Measurements from ENCODE around the gene DNLZ.

DNLZ gene

DNA sequence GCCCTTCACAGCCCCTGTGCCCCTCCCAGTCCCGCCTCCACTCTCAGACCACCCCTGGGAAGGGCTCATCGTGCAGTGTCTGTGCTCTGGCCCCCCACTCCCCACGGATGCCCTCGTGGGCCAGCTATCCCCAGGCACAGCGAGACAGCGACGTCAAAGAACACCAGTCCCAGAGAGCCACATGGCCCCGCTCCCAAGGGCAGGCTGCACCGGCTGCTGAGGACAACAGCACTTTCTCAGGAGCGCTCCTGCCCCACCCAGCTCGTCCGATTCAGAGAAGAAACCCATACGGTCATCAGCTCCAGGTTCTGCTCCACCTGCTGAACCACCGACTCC is 41.2 kb upstream of the DNLZ start:
- Histone ChIP-seq H3K4me1 (ENCODE audit: control insufficient read depth in 2 of 2, insufficient read depth in 2 of 2, low read length in 2 of 2) (peaks cover 10 to 13% of the 10 kb centered on the region in 2 donors), H3K27ac (ENCODE audit: low read depth in 2 of 2, low read length in 2 of 2) (peak overlapping the region in 1 of 2 donors; percentile 75)

DNA sequence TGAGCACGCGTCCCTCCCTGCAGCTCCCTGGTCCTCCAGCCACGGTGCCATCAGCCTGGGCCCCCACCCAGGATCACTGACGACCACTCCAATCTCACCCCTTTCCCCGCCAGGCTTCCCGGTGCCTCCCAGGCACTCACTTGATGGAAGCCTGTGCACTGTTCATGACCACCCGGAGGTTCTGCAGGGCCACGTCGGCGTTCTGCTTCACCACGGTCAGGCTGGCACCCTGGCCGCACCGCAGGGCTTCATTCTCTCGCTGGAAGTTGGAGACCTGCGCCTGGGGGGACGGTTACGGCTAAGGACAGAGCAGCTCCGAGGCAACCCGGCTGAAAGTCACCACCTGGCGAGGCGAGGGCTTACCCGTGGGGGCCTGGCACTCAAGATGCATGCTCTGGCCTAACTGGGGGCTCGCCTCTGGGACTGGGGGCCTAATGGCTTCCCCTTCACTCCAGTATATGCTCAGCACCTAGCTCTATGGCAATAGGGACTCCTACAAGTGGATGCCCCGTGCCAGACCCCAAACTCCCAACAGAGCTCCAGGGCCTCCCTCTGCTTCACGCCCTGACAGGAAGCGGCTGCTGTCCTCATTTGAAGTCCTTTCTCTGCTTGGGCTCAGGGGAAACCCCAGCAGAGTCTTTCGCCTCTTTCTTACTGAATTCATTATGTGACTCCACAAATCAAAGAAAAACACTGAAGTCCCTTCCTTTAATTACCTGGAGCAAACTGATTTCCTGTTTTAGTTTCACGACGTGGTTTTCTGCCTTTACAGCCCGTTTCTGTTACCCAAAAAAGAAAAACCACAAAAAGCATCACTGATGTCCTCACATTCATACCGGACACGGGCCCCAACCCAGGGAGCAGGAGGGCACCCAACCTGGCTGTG is 40.6 kb upstream of the DNLZ start:
- Histone ChIP-seq H3K27me3 (ENCODE audit: control insufficient read depth in 2 of 2, insufficient read depth in 2 of 2, low read length in 2 of 2) (no peaks in the 10 kb centered on the region), H3K9ac (ENCODE audit: low read depth in 1 of 2, low read length in 2 of 2) (no peak overlapping the region), H3K36me3 (ENCODE audit: control insufficient read depth in 2 of 2, insufficient read depth in 2 of 2, low read length in 2 of 2) (peaks cover 7 to 42% of the 10 kb centered on the region in 2 donors), H3K4me3 (ENCODE audit: low read length in 2 of 2) (no peak overlapping the region), H3K9me3 (ENCODE audit: control insufficient read depth in 2 of 2, low read length in 2 of 2) (no peaks in the 10 kb centered on the region), H3K4me1 (ENCODE audit: control insufficient read depth in 2 of 2, insufficient read depth in 2 of 2, low read length in 2 of 2) (peaks cover 8 to 12% of the 10 kb centered on the region in 2 donors), H3K27ac (ENCODE audit: low read depth in 2 of 2, low read length in 2 of 2) (peak overlapping the region in 1 of 2 donors; percentile 75)

More for the DNA sequence above, 41.2 kb upstream of the DNLZ start:
- no peaks in the 10 kb centered on the region for H3K9me3 ChIP-seq (ENCODE audit: control insufficient read depth in 2 of 2, low read length in 2 of 2)
- H3K36me3 ChIP-seq (ENCODE audit: control insufficient read depth in 2 of 2, insufficient read depth in 2 of 2, low read length in 2 of 2): peaks cover 7 to 42% of the 10 kb centered on the region in 2 donors
- no peaks in the 10 kb centered on the region for H3K27me3 ChIP-seq (ENCODE audit: control insufficient read depth in 2 of 2, insufficient read depth in 2 of 2, low read length in 2 of 2)
- no peak overlapping the region for H3K4me3 ChIP-seq (ENCODE audit: low read length in 2 of 2)
- no peak overlapping the region for H3K9ac ChIP-seq (ENCODE audit: low read depth in 1 of 2, low read length in 2 of 2)

DNA sequence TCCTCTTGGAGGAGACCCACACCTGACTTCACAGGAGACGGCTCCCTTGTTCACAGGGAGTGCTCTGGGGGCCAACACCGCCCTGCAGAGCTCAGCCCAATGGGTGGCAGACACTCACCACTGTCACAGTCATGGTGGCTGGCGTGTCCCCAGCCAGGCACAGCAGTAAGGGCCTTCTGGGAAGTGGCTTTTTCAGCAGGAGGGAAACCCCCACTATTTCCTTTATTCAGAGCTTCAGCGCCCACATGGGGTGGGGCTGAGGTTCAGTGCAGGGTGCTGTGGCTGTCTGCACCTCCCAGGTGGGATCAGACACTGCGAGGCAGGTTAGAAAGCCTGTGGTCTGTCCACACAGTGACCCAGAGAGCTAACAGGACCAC is 40.0 kb upstream of the DNLZ start:
- Histone ChIP-seq H3K27me3 (ENCODE audit: control insufficient read depth in 2 of 2, insufficient read depth in 2 of 2, low read length in 2 of 2) (no peaks in the 10 kb centered on the region), H3K27ac (ENCODE audit: low read depth in 2 of 2, low read length in 2 of 2) (no peak overlapping the region), H3K9ac (ENCODE audit: low read depth in 1 of 2, low read length in 2 of 2) (no peak overlapping the region), H3K4me1 (ENCODE audit: control insufficient read depth in 2 of 2, insufficient read depth in 2 of 2, low read length in 2 of 2) (peaks cover 12 to 19% of the 10 kb centered on the region in 2 donors), H3K4me3 (ENCODE audit: low read length in 2 of 2) (no peak overlapping the region), H3K36me3 (ENCODE audit: control insufficient read depth in 2 of 2, insufficient read depth in 2 of 2, low read length in 2 of 2) (peaks cover 7 to 42% of the 10 kb centered on the region in 2 donors), H3K9me3 (ENCODE audit: control insufficient read depth in 2 of 2, low read length in 2 of 2) (no peaks in the 10 kb centered on the region)

DNA sequence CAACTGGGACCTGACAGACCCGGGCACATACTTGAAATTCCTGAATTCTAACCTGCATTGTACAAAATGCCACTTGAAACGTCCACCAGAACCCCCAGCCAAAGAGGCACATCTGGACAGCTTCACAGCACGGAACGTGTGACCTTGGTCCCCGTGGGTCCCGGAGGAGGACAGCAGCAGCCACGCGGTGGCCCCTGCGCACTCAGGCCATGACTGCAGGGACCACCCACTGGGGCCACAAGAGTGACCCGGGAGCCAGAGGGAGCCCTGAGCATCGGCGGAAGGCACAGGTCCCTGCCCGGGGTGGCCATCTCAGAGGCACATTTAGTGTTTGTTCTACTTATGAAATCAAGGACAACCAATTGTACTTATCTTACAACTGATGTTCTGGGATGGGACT is 38.5 kb upstream of the DNLZ start:
- Histone ChIP-seq H3K4me1 (ENCODE audit: control insufficient read depth in 2 of 2, insufficient read depth in 2 of 2, low read length in 2 of 2) (peaks cover 12 to 19% of the 10 kb centered on the region in 2 donors), H3K27me3 (ENCODE audit: control insufficient read depth in 2 of 2, insufficient read depth in 2 of 2, low read length in 2 of 2) (no peaks in the 10 kb centered on the region)

DNA sequence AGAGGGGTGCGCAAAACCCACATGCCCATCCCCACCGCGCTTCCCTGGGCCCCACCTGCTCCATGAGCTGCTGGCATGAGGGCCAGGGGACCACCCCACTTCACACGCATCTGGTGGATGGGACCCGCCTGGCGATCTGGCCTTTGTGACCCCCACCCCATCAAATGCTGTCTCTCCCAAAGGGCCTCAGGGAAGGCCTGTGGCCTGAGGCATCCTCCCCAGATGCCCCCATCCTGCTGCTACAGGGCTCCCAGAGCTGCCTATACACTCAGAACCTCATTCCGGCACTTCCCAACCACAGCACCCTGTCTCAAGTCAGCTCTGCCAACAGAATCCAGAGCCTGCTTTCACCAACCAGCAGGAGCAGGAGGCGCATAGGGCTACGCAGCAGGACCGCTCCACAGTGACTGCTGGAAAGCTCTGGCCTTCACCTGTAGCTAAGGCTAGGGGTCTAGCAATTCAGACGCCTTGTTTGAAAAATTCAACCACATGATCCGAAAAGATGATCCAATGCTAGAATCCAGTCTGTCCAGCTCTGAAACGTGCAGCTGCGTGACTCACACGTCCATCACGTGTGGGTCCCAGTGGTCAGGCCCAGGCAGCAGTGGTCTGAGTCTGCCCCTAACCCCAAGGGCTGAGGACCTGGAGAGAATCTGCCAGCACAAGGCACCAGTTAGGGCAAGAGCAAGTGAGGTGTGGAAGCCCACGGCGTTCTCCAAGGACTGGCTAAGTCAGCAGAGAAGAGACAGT is 37.8 kb upstream of the DNLZ start:
- Histone ChIP-seq H3K9me3 (ENCODE audit: control insufficient read depth in 2 of 2, low read length in 2 of 2) (no peaks in the 10 kb centered on the region), H3K9ac (ENCODE audit: low read depth in 1 of 2, low read length in 2 of 2) (no peak overlapping the region), H3K27me3 (ENCODE audit: control insufficient read depth in 2 of 2, insufficient read depth in 2 of 2, low read length in 2 of 2) (no peaks in the 10 kb centered on the region), H3K27ac (ENCODE audit: low read depth in 2 of 2, low read length in 2 of 2) (no peak overlapping the region), H3K36me3 (ENCODE audit: control insufficient read depth in 2 of 2, insufficient read depth in 2 of 2, low read length in 2 of 2) (peaks cover 0 to 38% of the 10 kb centered on the region in 2 donors), H3K4me1 (ENCODE audit: control insufficient read depth in 2 of 2, insufficient read depth in 2 of 2, low read length in 2 of 2) (peaks cover 17 to 21% of the 10 kb centered on the region in 2 donors), H3K4me3 (ENCODE audit: low read length in 2 of 2) (no peak overlapping the region)

More for the DNA sequence above, 38.5 kb upstream of the DNLZ start:
- Histone ChIP-seq H3K27ac (ENCODE audit: low read depth in 2 of 2, low read length in 2 of 2) (no peak overlapping the region), H3K4me3 (ENCODE audit: low read length in 2 of 2) (no peak overlapping the region), H3K9me3 (ENCODE audit: control insufficient read depth in 2 of 2, low read length in 2 of 2) (no peaks in the 10 kb centered on the region), H3K9ac (ENCODE audit: low read depth in 1 of 2, low read length in 2 of 2) (no peak overlapping the region), H3K36me3 (ENCODE audit: control insufficient read depth in 2 of 2, insufficient read depth in 2 of 2, low read length in 2 of 2) (peaks cover 5 to 36% of the 10 kb centered on the region in 2 donors)

DNA sequence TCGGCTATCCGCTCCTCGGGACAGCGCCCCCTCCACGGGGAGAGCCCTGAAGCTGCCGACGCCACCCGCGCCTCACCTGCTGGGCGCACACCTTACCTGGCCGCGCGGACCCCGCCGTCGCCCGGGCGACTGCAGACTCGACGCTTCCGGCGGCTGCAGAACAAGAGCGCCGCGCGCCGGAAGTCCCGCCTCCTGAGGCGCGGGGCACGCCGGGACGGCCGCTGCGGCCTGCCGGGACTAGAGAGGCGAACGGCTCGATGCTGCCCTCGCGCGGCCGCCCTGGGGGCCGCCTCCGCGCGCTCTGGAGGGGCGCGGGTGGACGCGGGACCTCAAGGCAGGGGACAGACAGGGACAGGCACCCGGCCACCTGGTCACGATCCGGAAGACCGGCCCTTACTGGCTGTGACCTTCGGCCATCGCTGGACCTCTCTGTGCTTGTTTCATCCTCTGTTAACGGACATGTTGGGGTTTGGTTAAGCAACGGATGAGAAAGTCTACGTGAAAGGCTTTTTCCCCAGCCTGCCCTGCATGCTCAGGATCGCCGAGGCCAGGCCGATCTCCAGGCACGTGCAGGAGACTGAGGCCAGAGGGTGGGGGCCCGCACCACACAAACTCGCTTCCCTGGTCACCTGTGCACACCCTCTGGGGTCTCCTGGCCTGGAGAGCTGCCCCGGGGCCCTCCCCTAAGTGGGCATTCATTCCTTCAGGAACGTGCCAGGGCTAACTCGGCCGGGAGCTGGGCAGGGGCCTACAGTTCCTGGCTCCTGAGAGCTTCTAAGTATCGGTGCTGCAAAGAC is 36.7 kb upstream of the DNLZ start, which contains the start of gene SNAPC4:
SNAPC4 (minus strand) TSS at position 133 of the 797 bp plus-strand sequence. CDS start 1,742 bp downstream, outside the sequence.
- H3K4me1 ChIP-seq (ENCODE audit: control insufficient read depth in 2 of 2, insufficient read depth in 2 of 2, low read length in 2 of 2): peaks cover 18 to 26% of the 10 kb centered on the region in 2 donors
- no peaks in the 10 kb centered on the region for H3K9me3 ChIP-seq (ENCODE audit: control insufficient read depth in 2 of 2, low read length in 2 of 2)
- H3K9ac ChIP-seq (ENCODE audit: low read depth in 1 of 2, low read length in 2 of 2): peak within 1 kb of the TSS; percentile 35 to 65
- H3K27me3 ChIP-seq (ENCODE audit: control insufficient read depth in 2 of 2, insufficient read depth in 2 of 2, low read length in 2 of 2): no peaks in the 10 kb centered on the region
- H3K27ac ChIP-seq (ENCODE audit: low read depth in 2 of 2, low read length in 2 of 2): no peak within 1 kb of the TSS
- peak within 1 kb of the TSS; percentile 76 to 82 for H3K4me3 ChIP-seq (ENCODE audit: low read length in 2 of 2)
- peaks cover under 1 to 39% of the 10 kb centered on the region in 2 donors for H3K36me3 ChIP-seq (ENCODE audit: control insufficient read depth in 2 of 2, insufficient read depth in 2 of 2, low read length in 2 of 2)

DNA sequence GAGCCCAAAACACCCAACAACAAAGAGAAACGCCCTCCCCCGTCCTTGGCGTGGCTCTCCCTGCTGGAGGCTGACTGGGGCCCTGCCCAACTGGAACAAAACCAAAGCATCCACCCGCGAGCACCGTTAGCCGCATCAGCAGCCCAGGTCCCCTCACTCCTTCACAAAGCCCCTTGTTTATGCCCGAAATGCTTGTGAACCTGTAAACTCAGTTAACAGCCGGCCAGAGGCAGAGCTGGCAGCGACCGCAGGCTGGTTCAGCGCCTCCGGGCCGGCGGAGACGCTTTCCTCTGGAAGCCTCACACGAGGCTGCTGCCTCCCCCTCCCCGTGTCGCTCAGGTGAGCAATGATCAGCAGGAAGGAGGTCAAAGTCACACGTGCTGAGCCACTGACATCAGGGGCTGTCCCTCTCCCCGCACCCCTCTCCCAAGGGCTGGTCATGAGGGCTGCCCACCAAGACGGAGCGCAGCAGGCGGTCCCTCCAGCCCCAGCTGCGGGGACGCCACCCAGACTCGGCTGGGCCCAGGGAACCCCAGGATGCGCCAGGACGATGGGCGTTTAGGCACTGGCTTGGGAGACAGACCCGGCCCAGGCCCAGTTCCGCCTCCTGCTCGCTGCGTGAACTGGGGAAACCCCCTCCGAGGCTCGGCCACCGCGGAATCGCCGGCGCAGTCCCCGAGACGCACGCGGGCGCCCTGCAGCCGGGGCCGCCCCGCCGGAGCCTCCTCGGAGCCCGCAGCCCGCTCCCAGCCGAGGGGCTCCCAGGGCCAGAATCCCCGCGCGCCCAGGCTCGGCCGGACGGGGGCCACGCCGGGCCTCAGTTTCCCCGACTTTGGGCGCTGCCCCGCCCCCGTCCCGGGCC is 35.9 kb upstream of the DNLZ start:
- Histone ChIP-seq H3K27me3 (ENCODE audit: control insufficient read depth in 2 of 2, insufficient read depth in 2 of 2, low read length in 2 of 2) (no peaks in the 10 kb centered on the region), H3K36me3 (ENCODE audit: control insufficient read depth in 2 of 2, insufficient read depth in 2 of 2, low read length in 2 of 2) (peaks cover 9 to 41% of the 10 kb centered on the region in 2 donors), H3K9me3 (ENCODE audit: control insufficient read depth in 2 of 2, low read length in 2 of 2) (no peaks in the 10 kb centered on the region), H3K4me1 (ENCODE audit: control insufficient read depth in 2 of 2, insufficient read depth in 2 of 2, low read length in 2 of 2) (peaks cover 18 to 26% of the 10 kb centered on the region in 2 donors), H3K9ac (ENCODE audit: low read depth in 1 of 2, low read length in 2 of 2) (peak overlapping the region; percentile 35 to 65), H3K4me3 (ENCODE audit: low read length in 2 of 2) (peak overlapping the region; percentile 76 to 82), H3K27ac (ENCODE audit: low read depth in 2 of 2, low read length in 2 of 2) (no peak overlapping the region)

DNA sequence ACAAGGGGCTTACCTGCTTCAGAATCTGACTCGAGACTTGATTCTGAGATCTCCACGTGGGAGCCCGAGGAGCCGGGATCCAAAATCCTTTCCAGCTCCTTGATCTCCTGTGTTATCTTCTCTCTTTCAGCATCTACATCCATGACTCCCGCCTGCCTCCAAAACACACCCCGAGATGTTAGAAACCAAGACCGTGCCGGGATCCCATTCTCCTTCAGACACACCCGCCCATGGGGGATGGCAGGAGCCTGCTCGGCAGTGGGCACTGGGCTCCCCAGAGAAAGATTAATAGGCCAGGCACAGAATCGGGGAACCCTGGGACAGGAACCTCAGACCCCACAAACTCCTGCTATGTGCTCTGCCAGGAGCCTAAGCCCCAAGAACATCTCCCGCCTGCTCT is 34.7 kb upstream of the DNLZ start:
- peaks cover 17 to 40% of the 10 kb centered on the region in 2 donors for H3K36me3 ChIP-seq (ENCODE audit: control insufficient read depth in 2 of 2, insufficient read depth in 2 of 2, low read length in 2 of 2)
- peaks cover 18 to 23% of the 10 kb centered on the region in 2 donors for H3K4me1 ChIP-seq (ENCODE audit: control insufficient read depth in 2 of 2, insufficient read depth in 2 of 2, low read length in 2 of 2)
- H3K27ac ChIP-seq (ENCODE audit: low read depth in 2 of 2, low read length in 2 of 2): no peak overlapping the region
- no peak overlapping the region for H3K9ac ChIP-seq (ENCODE audit: low read depth in 1 of 2, low read length in 2 of 2)
- no peaks in the 10 kb centered on the region for H3K9me3 ChIP-seq (ENCODE audit: control insufficient read depth in 2 of 2, low read length in 2 of 2)
- no peaks in the 10 kb centered on the region for H3K27me3 ChIP-seq (ENCODE audit: control insufficient read depth in 2 of 2, insufficient read depth in 2 of 2, low read length in 2 of 2)
- H3K4me3 ChIP-seq (ENCODE audit: low read length in 2 of 2): no peak overlapping the region

DNA sequence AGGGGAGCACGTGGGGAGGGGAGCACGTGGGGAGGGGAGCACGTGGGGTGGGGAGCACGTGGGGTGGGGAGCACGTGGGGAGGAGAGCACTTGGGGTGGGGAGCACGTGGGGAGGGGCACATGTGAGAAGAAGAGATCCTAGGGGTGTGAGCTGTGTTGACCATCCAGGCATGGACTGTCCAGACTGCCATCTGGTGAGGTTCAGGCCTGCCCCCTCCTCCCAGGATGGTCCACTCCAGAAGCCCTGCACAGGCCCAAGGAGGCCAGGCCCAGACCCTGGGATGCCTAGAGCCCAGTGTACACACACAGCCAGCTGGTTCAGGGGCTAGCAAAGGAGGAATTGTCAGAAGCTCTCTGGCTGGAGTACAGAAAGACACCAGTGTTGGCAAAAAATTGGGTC is 34.1 kb upstream of the DNLZ start:
- no peak overlapping the region for H3K9ac ChIP-seq (ENCODE audit: low read depth in 1 of 2, low read length in 2 of 2)
- no peak overlapping the region for H3K4me3 ChIP-seq (ENCODE audit: low read length in 2 of 2)
- H3K27me3 ChIP-seq (ENCODE audit: control insufficient read depth in 2 of 2, insufficient read depth in 2 of 2, low read length in 2 of 2): no peaks in the 10 kb centered on the region
- H3K36me3 ChIP-seq (ENCODE audit: control insufficient read depth in 2 of 2, insufficient read depth in 2 of 2, low read length in 2 of 2): peaks cover 21 to 45% of the 10 kb centered on the region in 2 donors
- no peak overlapping the region for H3K27ac ChIP-seq (ENCODE audit: low read depth in 2 of 2, low read length in 2 of 2)
- H3K9me3 ChIP-seq (ENCODE audit: control insufficient read depth in 2 of 2, low read length in 2 of 2): no peaks in the 10 kb centered on the region
- H3K4me1 ChIP-seq (ENCODE audit: control insufficient read depth in 2 of 2, insufficient read depth in 2 of 2, low read length in 2 of 2): peaks cover 18 to 23% of the 10 kb centered on the region in 2 donors

All from mucosa of rectum (tissue), 2 donors.